Panc1 (cell line): Measurements from ENCODE around the gene IDI1.

Source experiments
- POLR2AphosphoS5 ChIP-seq: IDR thresholded peaks from 2 replicates; pipeline ENCODE4 v1.6.1; 2012; ENCODE audit warnings: mild to moderate bottlenecking, low read depth, low read length, moderate library complexity
- TCF7L2 ChIP-seq: IDR thresholded peaks from 2 replicates; pipeline ENCODE4 v1.6.1; 2011; ENCODE audit warnings: mild to moderate bottlenecking, low read depth, low read length, inconsistent platforms
- TF ChIP-seq, protein P1 (sequence below), 2 experiments: IDR thresholded peaks; 2 replicates each; pipeline ENCODE4 v1.6.1; 2011 to 2012; ENCODE audit warnings: low read depth in 2 of 2, control low read depth in 1 of 2, low read length in 1 of 2, mild to moderate bottlenecking in 1 of 2, moderate library complexity in 1 of 2; ENCODE audit not compliant: insufficient read depth in 1 of 2
- TF ChIP-seq, protein P2 (sequence below): fragments of 450-650 bp; IDR thresholded peaks from 2 replicates; pipeline ENCODE4 v1.5.1; 2017; ENCODE audit warnings: mild to moderate bottlenecking

DNA sequence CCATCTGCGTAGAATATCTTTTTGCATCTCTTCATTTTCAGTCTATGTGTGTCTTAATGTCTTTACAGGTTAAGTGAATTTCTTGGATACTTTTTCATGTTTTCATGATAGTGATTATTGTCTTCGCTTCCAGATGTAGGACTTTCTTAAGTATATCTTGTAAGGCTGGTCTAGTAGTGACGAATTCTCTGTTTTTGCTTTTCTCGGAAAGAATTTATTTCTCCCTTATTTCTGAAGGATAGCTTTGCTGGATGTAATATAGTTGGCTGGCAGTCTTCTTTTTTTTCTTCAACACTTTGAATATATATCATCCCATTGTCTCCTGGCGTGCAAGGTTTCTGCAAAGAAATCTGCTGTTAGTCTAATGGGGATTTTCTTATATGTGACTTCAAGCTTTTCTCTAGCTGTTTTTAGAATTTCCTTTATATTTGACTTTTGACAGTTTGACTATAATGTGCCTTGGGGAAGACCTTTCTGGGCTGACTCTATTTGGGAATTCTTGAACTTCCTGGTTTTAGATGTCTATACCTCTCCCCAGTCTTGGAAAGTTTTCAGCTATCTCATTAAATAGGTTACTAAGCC lies 46.4 kb downstream of the IDI1 start:
- TF ChIP-seq, protein P1, sequence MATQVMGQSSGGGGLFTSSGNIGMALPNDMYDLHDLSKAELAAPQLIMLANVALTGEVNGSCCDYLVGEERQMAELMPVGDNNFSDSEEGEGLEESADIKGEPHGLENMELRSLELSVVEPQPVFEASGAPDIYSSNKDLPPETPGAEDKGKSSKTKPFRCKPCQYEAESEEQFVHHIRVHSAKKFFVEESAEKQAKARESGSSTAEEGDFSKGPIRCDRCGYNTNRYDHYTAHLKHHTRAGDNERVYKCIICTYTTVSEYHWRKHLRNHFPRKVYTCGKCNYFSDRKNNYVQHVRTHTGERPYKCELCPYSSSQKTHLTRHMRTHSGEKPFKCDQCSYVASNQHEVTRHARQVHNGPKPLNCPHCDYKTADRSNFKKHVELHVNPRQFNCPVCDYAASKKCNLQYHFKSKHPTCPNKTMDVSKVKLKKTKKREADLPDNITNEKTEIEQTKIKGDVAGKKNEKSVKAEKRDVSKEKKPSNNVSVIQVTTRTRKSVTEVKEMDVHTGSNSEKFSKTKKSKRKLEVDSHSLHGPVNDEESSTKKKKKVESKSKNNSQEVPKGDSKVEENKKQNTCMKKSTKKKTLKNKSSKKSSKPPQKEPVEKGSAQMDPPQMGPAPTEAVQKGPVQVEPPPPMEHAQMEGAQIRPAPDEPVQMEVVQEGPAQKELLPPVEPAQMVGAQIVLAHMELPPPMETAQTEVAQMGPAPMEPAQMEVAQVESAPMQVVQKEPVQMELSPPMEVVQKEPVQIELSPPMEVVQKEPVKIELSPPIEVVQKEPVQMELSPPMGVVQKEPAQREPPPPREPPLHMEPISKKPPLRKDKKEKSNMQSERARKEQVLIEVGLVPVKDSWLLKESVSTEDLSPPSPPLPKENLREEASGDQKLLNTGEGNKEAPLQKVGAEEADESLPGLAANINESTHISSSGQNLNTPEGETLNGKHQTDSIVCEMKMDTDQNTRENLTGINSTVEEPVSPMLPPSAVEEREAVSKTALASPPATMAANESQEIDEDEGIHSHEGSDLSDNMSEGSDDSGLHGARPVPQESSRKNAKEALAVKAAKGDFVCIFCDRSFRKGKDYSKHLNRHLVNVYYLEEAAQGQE (IDR thresholded peaks at IDR 0.05; ENCODE audit: insufficient read depth in 1 of 2, low read depth in 2 of 2, low read length in 1 of 2) = no peak
- TF ChIP-seq, protein P2, sequence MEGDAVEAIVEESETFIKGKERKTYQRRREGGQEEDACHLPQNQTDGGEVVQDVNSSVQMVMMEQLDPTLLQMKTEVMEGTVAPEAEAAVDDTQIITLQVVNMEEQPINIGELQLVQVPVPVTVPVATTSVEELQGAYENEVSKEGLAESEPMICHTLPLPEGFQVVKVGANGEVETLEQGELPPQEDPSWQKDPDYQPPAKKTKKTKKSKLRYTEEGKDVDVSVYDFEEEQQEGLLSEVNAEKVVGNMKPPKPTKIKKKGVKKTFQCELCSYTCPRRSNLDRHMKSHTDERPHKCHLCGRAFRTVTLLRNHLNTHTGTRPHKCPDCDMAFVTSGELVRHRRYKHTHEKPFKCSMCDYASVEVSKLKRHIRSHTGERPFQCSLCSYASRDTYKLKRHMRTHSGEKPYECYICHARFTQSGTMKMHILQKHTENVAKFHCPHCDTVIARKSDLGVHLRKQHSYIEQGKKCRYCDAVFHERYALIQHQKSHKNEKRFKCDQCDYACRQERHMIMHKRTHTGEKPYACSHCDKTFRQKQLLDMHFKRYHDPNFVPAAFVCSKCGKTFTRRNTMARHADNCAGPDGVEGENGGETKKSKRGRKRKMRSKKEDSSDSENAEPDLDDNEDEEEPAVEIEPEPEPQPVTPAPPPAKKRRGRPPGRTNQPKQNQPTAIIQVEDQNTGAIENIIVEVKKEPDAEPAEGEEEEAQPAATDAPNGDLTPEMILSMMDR = no peak
- no peak for TF ChIP-seq TCF7L2
- no peak for TF ChIP-seq POLR2AphosphoS5
